ENCODE data around the gene DOK4. TPM values are rescaled to one million over a fixed set of nuclear protein-coding genes. Genes with fewer than 3 reads are reported as not detected.
A peak's percentile ranks its signal among the peaks of the same experiment; 100 is the strongest.

DOK4 gene
- total RNA-seq, 1 donor from 2014 or later, result 123 TPM

DNA sequence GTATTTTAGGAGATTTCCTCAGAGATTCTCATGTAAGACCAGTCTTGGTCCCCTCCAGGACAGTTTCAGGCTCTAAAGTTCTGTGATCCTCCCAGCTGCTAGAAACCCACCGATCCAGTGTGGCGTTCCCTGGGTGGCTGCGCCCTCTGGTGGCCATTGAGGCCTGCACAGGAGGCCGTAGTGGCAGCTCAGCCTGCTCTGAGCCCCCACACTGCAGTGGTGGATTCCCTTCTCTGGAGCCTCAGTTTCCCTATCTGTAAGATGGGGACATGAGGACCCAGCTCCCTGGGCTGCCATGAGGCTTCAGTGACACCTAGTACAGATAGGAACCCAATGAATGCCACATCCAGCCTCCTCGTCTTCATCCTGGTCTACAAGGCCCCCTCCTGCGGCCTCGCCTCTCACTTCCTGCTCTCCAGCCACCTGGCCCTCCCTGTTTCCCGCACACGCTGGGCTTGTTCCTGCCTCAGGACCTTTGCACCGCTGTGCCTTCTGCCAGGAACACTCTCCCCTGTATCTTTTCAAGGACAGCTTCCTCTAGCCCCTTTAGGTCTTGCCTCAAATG is 33.6 kb upstream of the DOK4 start:
- peak; percentile 76 for DNase-seq (ENCODE audit: low spot score)

DNA sequence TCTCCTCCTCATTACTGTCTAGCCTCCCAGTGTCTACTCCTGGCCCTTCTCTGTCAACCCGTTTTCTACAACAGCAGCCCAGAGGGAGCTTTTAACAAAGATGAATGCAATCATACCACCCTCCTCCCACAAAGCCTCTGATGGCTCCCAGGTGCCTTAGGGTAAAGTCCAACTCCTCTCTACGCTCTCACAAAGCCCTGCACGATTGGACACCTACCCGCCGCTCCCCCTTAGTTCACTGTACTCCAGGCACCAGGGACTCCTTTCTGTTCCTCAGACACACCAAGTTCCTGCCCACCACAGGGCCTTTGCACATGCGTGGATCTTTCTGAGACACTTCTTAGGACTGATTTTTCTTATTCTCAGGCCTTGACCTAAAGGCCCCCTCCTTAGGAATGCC is 32.6 kb upstream of the DOK4 start:
- DNase-seq (ENCODE audit: low spot score), result no peak

DNA sequence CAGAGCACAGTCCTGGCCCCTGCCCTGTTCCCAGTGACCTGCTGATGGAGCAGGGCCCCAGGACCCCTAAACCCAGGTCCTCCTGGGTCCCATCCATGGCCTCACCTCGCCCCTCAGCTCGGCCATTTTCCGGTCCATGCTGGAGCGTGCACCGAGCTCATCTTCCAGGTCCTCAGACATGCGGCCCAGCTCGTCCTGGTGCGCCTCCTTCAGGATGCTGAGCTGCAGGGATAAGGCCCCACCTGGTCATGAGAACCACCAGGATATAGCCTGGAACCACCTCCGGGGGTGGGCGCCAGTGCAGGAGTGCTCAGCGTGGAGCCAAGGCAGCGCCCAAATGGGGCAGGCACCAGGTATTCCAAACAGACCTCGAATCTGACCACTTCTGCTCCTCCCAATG is 32.2 kb upstream of the DOK4 start:
- no peak for DNase-seq (ENCODE audit: low spot score)

DNA sequence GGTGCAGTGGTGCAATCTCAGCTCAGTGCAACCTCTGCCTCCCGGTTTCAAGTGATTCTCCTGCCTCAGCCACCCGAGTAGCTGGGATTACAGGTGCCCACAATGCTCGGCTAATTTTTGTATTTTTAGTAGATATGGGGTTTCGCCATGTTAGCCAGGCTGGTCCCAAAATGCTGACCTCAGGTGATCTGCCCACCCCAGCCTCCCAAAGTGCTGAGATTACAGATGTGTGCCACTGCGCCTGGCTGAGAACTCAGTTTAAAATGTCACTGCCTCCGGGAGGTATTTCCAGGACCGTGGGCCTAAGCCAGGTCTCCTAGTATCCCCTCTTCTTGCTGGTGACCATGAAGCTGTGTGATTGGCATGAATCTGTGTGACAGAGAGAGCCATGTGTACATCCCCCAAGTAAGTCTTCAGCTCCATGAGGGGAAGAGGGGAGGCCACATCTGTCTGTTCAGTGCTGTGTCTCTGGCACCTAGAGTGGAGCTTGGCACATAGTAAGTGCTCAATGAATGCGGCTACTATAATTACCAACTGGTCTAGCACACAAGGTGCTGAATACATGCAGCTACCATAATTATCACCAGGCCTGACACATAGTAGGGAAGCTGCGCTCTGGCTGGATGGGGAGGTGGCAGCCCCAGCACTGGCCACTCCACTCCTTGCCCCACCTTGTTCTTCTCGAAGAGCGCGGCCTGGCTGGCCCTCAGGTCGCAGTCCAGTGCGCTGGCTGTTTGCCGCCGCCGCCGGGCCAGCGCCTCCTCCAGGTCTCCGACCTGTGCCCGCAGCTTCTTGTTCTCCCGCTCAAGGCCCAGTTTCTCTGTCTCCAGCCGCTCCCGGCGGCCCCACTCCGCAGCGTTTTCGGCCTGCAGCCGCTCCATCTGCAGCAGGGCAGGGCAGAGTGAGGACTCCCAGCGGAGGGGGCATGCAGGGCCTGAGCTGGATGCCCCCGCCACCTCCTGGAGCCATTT is 31.4 kb upstream of the DOK4 start:
- no peak for DNase-seq (ENCODE audit: low spot score)

DNA sequence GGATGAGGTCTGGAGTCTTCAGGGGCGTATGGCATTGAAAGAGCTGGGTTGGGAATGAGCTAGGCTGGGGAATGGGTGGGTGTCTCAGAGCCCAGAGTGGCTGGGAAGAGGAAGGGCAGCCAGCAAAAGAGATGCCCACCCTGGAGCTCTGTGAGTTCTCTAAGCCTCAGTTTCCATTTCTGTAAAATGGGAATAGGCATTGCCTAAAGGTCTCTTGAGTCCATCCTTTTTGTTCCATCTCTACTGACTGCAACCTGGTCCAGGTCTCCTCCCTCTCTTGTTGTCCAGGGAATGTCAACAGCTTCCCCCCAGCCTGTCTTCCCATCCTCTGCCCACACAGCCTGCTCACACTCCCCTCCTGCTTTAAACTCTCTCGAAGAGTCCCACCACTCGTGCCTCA is 30.5 kb upstream of the DOK4 start:
- no peak for DNase-seq (ENCODE audit: low spot score)

DNA sequence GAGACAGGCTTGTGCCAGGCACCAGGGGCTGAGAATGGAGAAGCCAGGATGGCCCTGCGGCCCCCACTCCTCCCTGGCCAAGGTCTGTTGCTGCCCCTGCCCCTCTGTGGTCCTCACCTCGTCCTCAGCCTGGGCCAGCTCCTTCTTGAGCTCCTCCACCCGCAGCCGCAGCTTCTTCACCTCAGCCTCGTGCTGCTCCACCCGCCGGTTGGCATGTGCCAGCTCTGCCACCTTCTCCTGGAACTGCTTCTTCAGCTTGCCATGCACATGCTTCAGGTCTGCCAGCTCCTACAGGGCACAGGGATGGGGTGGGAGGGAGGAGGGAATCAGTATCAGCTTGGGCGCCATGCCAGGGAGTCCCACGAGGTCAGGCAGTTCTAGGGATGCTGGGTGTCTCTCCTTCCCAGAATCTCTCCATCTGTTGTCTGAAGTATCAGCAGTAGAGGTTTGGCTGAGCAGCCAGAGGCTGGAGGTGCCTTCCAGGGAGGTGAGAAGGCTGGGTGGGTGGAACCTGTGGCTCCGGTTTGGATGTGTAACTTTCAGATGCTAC is 30.0 kb upstream of the DOK4 start:
- DNase-seq (ENCODE audit: low spot score), result no peak

DNA sequence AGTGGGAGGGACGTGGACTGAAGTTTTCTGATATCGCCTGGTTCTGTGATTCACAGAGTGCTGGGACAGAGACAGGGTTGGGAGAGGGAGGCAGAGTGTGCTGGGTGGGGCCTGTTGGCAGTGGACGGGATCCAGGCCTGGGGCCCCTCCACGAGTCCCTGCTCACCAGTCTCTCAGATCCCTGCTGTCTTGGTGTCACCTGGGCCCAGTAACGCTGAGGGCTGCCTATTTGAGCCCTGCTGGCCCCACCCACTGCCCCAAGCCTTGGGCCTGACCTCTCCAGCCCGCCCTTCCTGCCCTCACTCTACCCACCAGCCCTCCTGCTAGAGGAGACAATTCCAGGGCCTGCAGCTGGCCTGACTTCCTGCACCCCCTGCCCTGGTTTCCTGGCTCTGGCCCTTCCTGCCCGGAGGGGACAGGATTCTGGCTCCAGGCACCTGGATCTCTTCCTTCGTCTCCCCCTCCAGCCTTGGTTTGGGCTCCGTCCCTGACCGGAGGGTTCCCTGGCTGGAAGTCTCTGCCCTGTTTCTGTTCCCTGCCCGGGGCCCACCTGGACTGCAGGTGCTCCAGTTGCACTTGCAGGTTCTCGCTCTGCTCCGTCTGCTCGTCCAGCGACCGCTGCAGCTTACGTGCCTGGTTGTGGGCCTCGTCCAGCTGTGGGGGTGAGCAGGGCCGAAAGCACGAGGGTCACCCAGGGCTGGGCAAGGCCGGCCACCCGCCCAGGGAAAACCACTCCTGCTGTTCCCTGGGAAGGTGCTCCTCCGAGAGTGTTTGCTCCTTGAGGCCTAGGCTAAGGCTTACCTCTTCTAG is 28.7 kb upstream of the DOK4 start:
- DNase-seq (ENCODE audit: low spot score), result no peak

DNA sequence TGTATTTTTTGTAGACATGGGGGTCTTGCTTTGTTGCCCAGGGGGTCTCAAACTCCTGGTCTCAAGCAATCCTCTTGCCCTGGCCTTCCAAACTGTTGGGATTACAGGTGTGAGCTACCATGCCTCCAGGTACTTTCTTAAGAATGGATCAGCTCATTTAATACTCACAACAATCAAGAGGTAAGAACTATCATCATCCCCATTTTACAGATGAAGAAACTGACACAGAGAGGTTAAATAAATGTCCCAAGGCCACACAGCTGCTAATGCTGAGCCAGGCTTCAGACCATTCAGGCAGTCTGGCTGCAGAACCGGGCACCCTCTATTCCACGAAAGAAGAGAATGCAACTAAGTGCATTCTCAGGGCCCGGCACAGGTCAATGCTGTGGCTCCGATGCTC is 28.1 kb upstream of the DOK4 start:
- no peak for DNase-seq (ENCODE audit: low spot score)

DNA sequence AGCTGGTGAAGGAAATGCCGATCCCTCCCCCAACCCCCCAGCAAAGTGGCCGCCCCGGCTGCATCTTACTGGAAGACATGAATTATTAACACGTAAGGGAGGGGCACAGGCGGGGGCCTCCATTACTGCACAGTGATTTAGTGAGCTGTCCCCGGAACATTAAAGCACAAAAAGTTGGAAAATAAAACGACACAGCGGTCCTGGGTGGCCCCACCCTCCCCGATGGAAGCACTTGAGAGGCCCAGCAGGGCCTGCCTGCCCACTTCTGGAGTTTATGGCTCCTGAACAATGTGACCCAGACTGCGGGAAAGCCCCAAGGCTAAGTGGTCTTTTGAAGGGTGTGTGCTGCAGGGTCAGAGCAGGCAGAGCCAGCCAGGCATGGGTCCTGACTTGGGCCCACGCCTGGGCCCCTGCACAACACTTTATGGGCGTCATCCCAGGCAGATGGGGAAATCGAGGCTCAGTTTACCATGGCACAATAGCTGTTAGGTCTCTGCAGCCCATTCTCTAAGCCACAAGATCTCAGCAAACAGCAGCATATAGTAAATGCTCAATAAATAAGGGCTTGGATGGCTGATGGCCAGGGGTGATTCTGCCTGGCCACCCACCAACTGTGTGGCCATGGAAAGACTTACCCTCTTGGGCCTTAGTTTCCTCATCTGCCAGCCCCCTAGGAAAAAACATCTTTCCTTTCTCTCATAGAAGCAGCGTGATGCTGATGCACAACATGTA is 27.2 kb upstream of the DOK4 start:
- DNase-seq (ENCODE audit: low spot score), result no peak

DNA sequence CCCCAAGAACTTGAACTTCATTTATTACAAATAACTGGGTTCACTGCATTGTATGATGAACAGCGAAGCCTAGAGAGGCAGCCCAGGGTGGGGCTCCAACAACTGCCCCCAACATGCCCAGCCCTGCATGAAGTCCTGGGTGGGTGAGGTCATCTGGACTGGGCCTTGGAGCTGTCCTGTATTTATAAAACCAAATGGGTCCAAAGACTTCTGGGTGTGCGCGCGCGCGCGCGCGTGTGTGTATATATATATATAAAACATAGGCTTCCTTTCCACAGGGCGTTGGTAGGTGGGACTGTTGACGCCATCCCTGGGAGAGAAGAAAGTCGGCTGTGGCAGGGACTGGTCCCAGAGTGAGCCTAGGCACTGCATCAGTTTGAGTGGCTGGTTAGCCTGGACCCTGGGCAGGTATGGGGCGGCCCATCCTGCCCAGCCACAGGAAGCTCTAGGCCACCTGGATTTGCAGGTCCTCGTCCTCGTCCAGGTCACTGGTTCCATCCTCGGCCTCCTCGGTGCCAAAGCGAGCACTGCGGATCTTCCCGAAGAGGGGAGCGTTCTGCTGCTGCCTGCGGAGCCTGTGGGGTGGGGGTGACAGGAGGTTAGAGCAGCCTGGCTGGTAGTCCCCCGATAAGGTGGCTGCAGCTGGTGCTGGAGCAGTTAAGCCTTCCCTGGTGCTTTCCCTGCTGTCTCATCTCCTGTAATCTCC is 26.2 kb upstream of the DOK4 start:
- no peak for DNase-seq (ENCODE audit: low spot score)

DNA sequence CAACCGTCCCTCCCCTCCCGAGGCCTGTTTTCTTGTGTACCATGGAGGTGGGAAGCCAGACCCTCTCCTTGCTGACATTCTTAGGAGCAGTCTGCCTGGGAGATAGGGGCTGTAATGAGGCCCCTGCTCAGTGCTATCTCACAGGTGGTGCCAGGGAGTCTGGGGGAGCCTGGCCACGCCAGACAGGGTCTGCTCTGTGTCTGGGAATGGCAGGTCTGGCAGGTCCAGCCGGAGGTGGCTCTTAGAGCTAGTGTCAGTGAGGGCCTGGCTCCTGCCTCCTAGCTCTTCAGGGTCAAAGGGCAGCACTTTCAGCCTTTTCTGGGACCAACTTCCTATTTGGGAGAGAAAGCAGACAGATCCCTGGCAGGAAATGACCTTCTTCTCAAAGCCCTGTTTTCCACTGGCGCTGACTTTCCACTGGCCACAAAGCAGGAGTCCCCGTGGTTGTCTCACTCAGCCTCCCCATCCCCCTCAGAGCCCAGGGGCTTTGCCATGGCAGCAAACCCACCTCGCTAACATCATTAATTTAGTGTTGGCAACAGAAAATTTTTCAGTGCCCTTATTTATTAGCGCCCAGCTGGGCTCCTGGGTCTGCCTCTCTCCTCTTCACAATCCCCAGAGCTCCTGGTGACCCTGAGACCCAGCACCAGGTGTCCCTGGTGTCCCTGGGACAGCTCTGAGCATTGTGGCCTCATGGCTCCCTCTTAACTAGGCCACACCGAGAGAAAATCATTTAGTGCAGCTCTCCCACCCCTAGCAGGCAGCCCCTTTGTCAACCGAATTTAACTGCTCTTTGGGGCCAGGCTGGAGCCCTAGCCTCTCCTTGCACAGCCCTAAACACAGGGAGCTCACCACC is 24.0 kb upstream of the DOK4 start:
- no peak for DNase-seq (ENCODE audit: low spot score)

DNA sequence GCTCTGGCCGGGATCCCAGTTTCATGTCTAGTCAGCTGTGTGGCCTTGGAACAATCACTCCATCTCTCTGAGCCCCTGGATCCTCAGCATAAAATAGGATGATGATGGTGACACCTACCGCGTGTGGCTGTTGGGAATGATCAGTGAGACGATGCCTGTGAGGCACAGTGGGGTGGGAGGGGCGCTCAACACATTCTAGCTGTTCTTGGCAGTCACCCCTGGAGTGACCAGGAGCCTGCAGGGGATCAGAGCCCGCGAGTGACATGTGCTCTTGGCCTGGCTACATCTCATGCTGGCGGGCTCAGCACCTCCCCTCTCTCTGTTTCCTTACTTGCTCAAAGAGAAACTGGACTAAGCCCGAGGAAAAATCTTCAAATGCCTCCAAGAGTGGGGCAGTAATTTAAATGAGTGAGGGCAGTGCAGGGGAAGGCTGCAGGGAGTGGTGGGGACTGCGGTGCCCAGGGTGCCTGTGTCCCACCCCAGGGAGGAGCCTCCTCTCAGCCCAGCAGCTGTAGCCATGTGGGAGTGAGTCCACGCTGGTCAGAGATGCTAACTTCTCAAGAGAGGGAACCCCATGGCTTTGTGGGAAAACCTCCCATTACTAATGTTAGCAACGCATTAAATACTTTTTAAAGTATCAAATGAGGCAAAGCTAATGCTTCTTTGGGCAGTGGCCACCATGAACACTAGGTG is 23.1 kb upstream of the DOK4 start:
- no peak for DNase-seq (ENCODE audit: low spot score)

DNA sequence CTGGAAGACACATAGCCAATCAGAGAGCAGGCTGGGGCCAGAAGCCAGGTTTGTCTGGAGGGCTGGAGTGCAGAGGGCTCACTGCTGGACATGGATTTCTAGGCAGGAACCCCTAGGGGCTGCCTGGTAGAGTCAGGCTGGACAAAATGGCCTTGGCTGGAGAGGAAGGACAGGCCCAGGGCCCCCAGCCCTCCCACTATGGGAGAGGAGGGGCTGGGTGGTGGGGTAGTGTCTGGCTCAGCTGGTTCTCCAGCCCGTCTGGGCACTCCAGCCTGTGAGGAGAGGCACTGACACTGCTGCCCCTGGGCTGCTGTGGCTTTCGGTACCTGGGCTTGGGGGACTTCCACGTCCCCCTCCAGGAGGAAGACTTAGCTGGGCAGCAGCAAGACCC is 21.7 kb upstream of the DOK4 start:
- no peak for DNase-seq (ENCODE audit: low spot score)

DNA sequence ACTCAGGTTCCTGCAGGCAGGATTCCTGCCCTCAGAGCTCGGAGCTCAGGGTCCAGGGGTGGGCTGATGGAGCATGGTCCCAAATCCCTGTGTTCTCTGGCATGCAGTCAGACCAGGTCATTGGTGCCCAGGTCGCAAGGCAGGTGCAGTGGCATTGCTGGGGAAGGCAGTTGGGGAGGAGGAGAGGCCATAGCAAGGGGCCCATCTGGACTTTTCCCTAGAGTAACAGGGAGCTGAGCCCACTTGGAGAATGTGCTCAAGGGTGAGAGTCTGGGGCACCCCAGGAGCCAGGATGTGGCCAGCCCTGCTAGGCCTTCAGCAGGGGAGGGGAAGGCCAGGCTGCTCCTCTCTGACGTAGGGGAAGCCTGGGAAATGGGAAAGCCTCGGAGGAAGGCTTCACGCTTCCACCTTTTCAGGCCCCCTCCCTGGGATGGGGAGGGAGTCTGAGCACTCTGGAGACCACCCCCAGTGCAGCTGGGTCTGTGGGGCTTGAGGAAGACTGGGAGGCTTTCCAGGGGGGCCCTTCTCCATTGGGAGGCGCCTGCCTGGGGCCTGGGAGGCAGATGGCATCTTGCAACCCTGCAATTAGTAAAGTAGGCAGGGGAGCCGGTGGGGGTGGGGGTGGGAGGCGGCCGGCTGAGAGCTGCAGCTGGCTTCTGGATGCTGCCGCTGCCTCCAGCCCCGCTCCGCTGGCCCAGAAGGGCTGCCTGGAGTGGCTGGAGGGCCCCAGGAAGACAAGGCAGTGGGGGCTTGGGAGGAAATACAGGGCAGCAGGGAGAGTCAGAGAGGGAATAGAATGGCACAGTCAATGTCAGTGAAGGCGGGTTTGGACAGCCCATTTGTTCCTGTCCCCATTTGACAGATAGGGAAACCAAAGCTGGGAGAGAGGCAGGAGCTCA is 21.1 kb upstream of the DOK4 start:
- DNase-seq (ENCODE audit: low spot score), result no peak

DNA sequence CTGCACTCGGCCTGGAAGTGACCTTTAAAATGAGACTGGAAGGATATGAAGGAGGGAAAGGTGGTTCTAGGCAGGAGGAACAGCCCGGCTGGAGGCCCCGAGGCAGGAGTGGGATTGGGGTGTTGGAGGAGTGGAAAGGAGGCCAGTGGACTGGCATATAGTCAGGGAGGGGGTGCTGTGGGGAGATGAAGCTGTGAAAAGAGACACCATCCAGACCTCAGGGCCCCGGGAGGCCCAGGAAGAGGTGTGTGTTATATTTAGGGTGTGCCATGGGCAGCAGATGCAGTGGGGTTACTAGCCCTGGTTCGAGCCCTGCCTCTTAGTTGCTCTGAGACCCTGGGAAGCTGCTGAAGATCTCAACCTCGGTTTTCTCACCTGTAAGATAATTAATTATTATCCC is 18.9 kb upstream of the DOK4 start:
- no peak for DNase-seq (ENCODE audit: low spot score)

DNA sequence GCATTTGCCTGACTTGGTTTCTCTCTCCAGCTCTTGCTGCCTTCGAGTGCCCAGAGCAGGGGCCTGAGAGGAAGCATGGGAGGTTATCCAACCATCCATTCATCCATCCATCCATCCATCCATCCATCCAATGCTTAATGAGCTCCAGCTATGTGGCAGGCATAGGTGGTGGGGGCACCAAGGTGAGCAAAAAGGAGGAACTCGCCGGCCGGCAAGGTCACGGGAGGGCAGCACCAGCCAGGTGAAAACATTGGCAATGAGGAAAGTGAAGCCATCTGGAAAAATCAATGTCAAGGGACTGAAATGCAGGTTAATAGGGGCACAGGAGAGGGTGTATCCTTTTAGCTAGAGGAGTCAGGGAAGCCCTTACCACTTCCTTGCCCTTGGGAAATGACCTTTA is 18.2 kb upstream of the DOK4 start:
- no peak for DNase-seq (ENCODE audit: low spot score)

DNA sequence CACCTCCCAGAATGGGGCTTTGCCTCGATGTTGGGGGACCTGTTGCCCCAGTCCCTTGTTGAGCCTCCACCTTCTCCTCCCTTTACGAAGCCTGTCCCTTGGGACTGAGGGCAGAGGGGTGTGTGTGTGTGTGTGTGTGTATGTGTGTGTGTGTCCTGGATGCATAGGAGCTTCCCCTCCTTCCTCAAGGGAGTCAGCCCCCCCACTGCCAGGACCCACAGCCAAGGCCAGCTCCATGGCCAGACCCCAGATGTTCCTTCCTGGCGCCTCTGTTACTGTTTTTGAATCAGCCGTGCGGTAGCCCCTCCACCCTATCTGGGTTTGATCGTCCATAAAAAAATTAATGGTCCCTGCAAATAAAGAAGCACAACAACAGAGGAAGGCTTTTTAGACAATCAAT is 17.7 kb upstream of the DOK4 start:
- DNase-seq (ENCODE audit: low spot score), result no peak

DNA sequence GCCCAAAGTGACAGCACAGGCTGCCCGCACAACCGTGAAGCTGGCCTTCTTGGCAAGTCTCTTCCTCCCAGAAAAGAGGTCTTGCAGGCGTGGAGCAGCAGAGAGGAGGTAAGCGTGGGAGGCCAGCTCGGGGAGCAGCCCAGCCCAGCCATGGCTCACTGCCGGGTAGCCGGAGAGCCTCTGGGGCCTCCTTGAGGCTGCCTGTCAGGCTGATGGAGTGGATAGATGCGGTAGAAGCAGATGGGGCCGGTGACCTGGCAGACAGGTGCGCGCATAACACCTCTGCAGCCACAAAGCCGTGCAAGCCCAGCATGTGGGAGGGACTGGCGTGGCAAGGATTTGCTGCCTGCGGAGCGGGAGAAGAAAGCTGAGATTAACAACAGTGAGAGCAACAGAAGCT is 17.1 kb upstream of the DOK4 start:
- DNase-seq (ENCODE audit: low spot score), result no peak

Data from mucosa of gallbladder (tissue), 1 donor.